ENCODE data around the gene DDX54. TPM values are rescaled to one million over a fixed set of nuclear protein-coding genes. Genes with fewer than 3 reads are reported as not detected.
A peak's percentile ranks its signal among the peaks of the same experiment; 100 is the strongest.

Gene DDX54, protein sequence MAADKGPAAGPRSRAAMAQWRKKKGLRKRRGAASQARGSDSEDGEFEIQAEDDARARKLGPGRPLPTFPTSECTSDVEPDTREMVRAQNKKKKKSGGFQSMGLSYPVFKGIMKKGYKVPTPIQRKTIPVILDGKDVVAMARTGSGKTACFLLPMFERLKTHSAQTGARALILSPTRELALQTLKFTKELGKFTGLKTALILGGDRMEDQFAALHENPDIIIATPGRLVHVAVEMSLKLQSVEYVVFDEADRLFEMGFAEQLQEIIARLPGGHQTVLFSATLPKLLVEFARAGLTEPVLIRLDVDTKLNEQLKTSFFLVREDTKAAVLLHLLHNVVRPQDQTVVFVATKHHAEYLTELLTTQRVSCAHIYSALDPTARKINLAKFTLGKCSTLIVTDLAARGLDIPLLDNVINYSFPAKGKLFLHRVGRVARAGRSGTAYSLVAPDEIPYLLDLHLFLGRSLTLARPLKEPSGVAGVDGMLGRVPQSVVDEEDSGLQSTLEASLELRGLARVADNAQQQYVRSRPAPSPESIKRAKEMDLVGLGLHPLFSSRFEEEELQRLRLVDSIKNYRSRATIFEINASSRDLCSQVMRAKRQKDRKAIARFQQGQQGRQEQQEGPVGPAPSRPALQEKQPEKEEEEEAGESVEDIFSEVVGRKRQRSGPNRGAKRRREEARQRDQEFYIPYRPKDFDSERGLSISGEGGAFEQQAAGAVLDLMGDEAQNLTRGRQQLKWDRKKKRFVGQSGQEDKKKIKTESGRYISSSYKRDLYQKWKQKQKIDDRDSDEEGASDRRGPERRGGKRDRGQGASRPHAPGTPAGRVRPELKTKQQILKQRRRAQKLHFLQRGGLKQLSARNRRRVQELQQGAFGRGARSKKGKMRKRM
- 45.4 and 79.6 TPM in 2 replicates for total RNA-seq (2014; rRNA removed; shearing (Covaris generic))

DNA sequence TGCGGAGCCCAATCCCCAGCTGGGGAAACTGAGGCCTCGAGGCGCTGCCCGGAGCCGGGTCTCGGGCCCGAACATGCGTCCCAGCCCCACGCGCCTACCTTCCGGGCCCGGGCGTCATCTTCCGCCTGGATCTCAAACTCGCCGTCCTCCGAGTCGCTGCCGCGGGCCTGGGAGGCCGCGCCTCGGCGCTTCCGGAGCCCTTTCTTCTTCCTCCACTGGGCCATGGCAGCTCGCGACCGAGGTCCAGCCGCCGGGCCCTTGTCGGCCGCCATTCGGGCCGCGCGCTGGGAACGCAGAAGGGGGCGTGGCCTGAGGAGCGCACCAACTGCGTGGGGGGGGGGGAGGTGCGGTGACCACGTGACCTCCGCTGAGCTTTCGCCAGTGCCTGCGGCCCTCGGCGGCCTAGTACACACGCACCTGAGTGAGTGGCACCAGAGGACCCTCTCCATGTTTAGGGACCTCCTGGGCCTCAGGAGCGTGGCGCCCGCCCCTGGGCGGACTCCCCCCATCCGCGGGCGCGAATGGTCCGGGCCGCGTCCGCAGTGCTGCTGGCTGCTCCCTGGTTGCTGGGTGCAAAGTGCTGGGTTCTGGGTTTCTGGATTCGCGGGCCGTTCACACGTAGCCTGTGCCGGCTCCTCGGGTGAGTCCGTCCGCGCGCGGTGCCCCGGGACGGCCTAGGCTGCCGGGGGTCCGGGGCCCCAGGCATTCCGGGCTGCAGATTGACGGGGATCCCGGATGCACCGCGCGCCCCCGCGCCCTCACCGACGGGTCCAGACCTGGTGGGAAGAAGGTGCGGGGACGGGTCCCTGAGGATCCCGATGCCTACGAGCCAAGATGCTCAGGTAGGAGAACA, at the start of gene DDX54, which contains the start of gene RITA1:
DDX54 (minus strand) TSS at position 299 of the 853 bp plus-strand sequence; CDS start at position 272, 27 bp downstream.
RITA1 (plus strand) TSS at position 542 of the 853 bp plus-strand sequence. CDS start 1,026 bp downstream, outside the sequence.
- DNase-seq (ENCODE audit: low read depth in 1 of 2, low spot score in 2 of 2): peak; percentile 69 to 92
- no peaks in the 10 kb centered on the region for H3K9me3 ChIP-seq (replicated peaks)
- peak within 1 kb of the TSS; percentile 97 for H3K27ac ChIP-seq
- H3K27me3 ChIP-seq (replicated peaks): no peaks in the 10 kb centered on the region
- peak within 1 kb of the TSS; percentile 93 for H3K4me3 ChIP-seq
- H3K4me1 ChIP-seq (replicated peaks): peaks cover 31% of the 10 kb centered on the region
- H3K36me3 ChIP-seq: peaks cover 47% of the 10 kb centered on the region

- Histone ChIP-seq H3K27ac (no peak overlapping the region), H3K4me1 (replicated peaks) (peaks cover 27% of the 10 kb centered on the region), H3K9me3 (replicated peaks) (no peaks in the 10 kb centered on the region), H3K4me3 (no peak overlapping the region), H3K36me3 (peaks cover 21% of the 10 kb centered on the region), H3K27me3 (replicated peaks) (no peaks in the 10 kb centered on the region)
- DNase-seq (ENCODE audit: low read depth in 1 of 2, low spot score in 2 of 2): no peak
These were observed 49.2 kb upstream of the DDX54 start for GRCh38 chr12:113234483-113234882.

DNA sequence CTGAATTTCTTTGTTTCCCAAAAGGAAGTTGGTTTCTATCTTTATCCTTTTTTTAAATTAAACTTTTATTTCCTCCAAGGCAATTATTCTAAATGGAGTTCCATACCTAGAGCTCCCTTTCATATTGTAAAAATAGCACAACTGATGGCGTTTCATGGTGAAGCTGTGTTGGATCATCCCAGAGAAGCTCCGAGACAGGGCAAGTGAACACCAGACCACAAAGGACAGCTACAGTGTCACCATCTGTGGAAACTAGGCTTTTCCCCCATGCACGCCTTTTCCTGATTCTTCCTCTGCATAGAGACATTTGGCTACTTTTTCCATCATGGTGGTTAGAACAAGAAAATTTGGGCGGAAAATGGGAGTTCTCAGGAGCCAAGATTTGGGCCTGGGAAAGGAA, 48.7 kb upstream of the DDX54 start:
- no peak for DNase-seq (ENCODE audit: low read depth in 1 of 2, low spot score in 2 of 2)
- no peaks in the 10 kb centered on the region for H3K27me3 ChIP-seq (replicated peaks)
- H3K4me3 ChIP-seq: no peak overlapping the region
- H3K9me3 ChIP-seq (replicated peaks): no peaks in the 10 kb centered on the region
- H3K36me3 ChIP-seq: peaks cover 22% of the 10 kb centered on the region
- H3K4me1 ChIP-seq (replicated peaks): peaks cover 21% of the 10 kb centered on the region
- H3K27ac ChIP-seq: no peak overlapping the region

- Histone ChIP-seq H3K4me1 (replicated peaks) (peaks cover 14% of the 10 kb centered on the region), H3K9me3 (replicated peaks) (no peaks in the 10 kb centered on the region), H3K27me3 (replicated peaks) (no peaks in the 10 kb centered on the region), H3K27ac (no peak overlapping the region), H3K4me3 (no peak overlapping the region), H3K36me3 (peaks cover 26% of the 10 kb centered on the region)
- DNase-seq (ENCODE audit: low read depth in 1 of 2, low spot score in 2 of 2): no peak
These were observed 47.7 kb upstream of the DDX54 start for GRCh38 chr12:113232840-113233585.

DNA sequence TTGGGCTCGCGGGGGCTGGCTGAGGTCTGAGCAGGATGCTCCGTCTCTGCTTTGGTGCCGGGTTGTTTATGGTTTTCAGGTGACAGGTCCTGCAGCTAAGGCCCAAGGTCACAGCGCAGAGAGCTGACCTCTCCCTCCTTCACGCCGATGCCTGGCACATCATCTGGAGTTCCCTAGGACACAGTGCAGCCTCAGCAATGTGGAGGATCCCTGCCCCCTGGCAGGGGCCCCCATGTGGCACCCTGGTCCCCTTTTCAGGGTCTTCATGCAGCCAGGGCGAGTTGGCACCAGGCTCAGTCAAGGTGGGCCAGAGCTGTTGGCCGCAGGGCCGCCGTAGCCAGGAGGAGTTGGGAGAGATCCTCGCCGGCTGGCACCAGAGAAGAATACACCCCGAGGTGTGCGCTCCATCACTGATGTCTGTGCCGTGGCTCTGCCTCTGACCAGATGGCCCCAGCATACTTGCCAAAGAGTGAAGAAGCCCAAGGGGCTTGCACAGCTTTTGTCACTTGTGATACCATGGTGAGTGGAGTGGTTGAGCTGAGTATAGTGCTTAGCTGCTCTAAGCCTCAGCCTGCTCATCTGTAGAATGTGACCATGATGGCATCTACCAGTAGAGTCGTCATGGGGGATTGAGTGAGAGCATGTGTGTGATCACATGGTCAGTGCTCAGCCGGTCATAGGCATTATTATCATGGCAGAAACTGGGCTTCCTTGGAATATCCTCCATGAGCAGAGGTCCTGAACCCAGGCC, 47.0 kb upstream of the DDX54 start:
- peaks cover 14% of the 10 kb centered on the region for H3K4me1 ChIP-seq (replicated peaks)
- H3K36me3 ChIP-seq: peaks cover 26% of the 10 kb centered on the region
- no peak overlapping the region for H3K4me3 ChIP-seq
- H3K27ac ChIP-seq: no peak overlapping the region
- no peak for DNase-seq (ENCODE audit: low read depth in 1 of 2, low spot score in 2 of 2)
- no peaks in the 10 kb centered on the region for H3K27me3 ChIP-seq (replicated peaks)
- H3K9me3 ChIP-seq (replicated peaks): no peaks in the 10 kb centered on the region

GRCh38 chr12:113231235-113232088, 46.2 kb upstream of the DDX54 start:
- Histone ChIP-seq H3K36me3 (peaks cover 26% of the 10 kb centered on the region), H3K9me3 (replicated peaks) (no peaks in the 10 kb centered on the region), H3K27me3 (replicated peaks) (no peaks in the 10 kb centered on the region), H3K4me3 (no peak overlapping the region), H3K4me1 (replicated peaks) (peaks cover 14% of the 10 kb centered on the region), H3K27ac (no peak overlapping the region)
- no peak for DNase-seq (ENCODE audit: low read depth in 1 of 2, low spot score in 2 of 2)

- Histone ChIP-seq H3K4me3 (no peak overlapping the region), H3K4me1 (replicated peaks) (peaks cover 14% of the 10 kb centered on the region), H3K9me3 (replicated peaks) (no peaks in the 10 kb centered on the region), H3K27me3 (replicated peaks) (no peaks in the 10 kb centered on the region), H3K36me3 (peaks cover 26% of the 10 kb centered on the region), H3K27ac (no peak overlapping the region)
- DNase-seq (ENCODE audit: low read depth in 1 of 2, low spot score in 2 of 2): no peak
These were observed 45.3 kb upstream of the DDX54 start for GRCh38 chr12:113230315-113231234.

DNA sequence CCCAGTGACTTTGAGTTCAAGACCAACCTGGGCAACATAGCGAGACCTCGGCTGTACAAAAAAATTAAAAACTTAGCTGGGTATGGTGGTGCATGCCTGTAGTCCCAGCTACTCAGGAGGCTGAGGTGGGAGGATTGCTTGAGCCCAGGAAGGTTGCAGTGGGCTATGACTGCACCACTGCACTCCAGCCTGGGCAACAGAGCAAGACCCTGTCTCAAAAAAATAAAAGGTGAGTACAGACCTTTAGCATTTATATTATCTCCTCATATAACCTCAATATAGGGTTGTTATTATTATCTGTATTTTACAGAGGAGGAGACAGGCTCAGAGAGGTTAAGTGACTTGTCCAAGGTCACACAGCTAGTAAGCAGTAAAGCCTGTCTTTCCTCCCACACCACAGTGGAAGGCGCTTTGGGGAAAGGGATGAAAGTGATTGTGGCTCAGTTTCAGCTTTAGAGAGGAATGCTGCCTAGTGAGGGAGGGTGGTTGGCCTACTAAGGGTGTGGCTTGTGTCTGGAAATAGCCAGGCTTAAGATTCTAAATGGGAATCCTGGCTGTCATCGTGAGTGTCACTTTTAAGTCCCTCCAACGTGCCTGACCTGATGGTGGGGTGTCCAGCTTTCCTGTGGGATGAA, 43.2 kb upstream of the DDX54 start:
- H3K4me3 ChIP-seq: no peak overlapping the region
- no peaks in the 10 kb centered on the region for H3K27me3 ChIP-seq (replicated peaks)
- H3K27ac ChIP-seq: no peak overlapping the region
- no peaks in the 10 kb centered on the region for H3K9me3 ChIP-seq (replicated peaks)
- H3K4me1 ChIP-seq (replicated peaks): peaks cover 20% of the 10 kb centered on the region
- peaks cover 26% of the 10 kb centered on the region for H3K36me3 ChIP-seq
- no peak for DNase-seq (ENCODE audit: low read depth in 1 of 2, low spot score in 2 of 2)

- H3K4me1 ChIP-seq (replicated peaks): peaks cover 27% of the 10 kb centered on the region
These were observed 42.6 kb upstream of the DDX54 start for GRCh38 chr12:113227686-113228391.

More at GRCh38 chr12:113227686-113228391, 42.6 kb upstream of the DDX54 start:
- Histone ChIP-seq H3K27ac (no peak overlapping the region), H3K9me3 (replicated peaks) (no peaks in the 10 kb centered on the region), H3K27me3 (replicated peaks) (no peaks in the 10 kb centered on the region), H3K4me3 (no peak overlapping the region), H3K36me3 (peaks cover 26% of the 10 kb centered on the region)
- DNase-seq (ENCODE audit: low read depth in 1 of 2, low spot score in 2 of 2): no peak
